ENCODE measurements around the gene STAB1. TPM values are rescaled to one million over a fixed set of nuclear protein-coding genes. Genes with fewer than 3 reads are reported as not detected.
"Not testable (repeated sequence)": the region's sequence is repeated elsewhere in the genome, so short reads cannot be mapped to it uniquely, and the experiment has no call there.

The STAB1 gene
- total and polyA plus RNA-seq, 10 of the 15 experiments (the other 5 are each of a cell fraction or from before 2014, with no cell fraction given): 0.46 TPM; not detected in 9

- TF ChIP-seq ZBTB11 (CRISPR knock-in tag; IDR thresholded peaks at IDR 0.05): no peak
- TF ChIP-seq SUZ12 (IDR thresholded peaks at IDR 0.05; ENCODE audit: unreplicated experiment): no peak
- no peak for TF ChIP-seq TARDBP (IDR thresholded peaks at IDR 0.05; ENCODE audit: borderline replicate concordance)
- no peak for TF ChIP-seq MTA3 (IDR thresholded peaks at IDR 0.05; ENCODE audit: borderline replicate concordance, low read length)
- no peak for TF ChIP-seq MXI1 (IDR thresholded peaks at IDR 0.05; ENCODE audit: low read depth, low read length)
Measured at GRCh38 chr3:52525680-52526561, 30.8 kb downstream of the STAB1 start (continued).

- H3K27me3 ChIP-seq (replicated peaks in 1 of 2; ENCODE audit: control insufficient read depth in 2 of 2, insufficient read depth in 2 of 2, low read length in 1 of 2); RAD21 ChIA-PET (ENCODE audit: unreplicated experiment); BruUV-seq (replicated peaks); intact Hi-C loops (cut with micrococcal nuclease; ENCODE audit: unreplicated experiment); H3K79me2 ChIP-seq (ENCODE audit: control insufficient read depth, insufficient read depth, low read length); H3K4me3 ChIP-seq; H3K4me1 ChIP-seq (ENCODE audit: control insufficient read depth, insufficient read depth, low read length); FAIRE-seq; H3K27ac ChIP-seq (ENCODE audit: control insufficient read depth, insufficient read depth); H3K4me2 ChIP-seq (ENCODE audit: control insufficient read depth, insufficient read depth); DNase-seq (ENCODE audit: low read depth, low spot score); SMC1A ChIA-PET (ENCODE audit: uncharacterized antibody, unreplicated experiment); H4K20me1 ChIP-seq (ENCODE audit: control insufficient read depth, insufficient read depth); in situ Hi-C loops (cut with MboI); H2AFZ ChIP-seq (ENCODE audit: control insufficient read depth, low read depth, low read length); H3K9ac ChIP-seq (ENCODE audit: control insufficient read depth, insufficient read depth, low read length); H3K9me3 ChIP-seq (replicated peaks; ENCODE audit: control insufficient read depth, insufficient read depth, low read length); ATAC-seq; CTCF ChIA-PET: not testable (repeated sequence)
- POLR2A ChIA-PET: interaction anchor here (1.3 kb wide), 1 partner anchor 9 kb away, joined by 3 read pairs; the partner anchor contains the start of gene UQCC5
- WGBS (ENCODE audit: insufficient coverage, insufficient replicate concordance, low lambda C conversion rate, missing lambda C conversion rate): 89% methylated on average over 5 of the region's 5 CpGs
- H3K36me3 ChIP-seq (ENCODE audit: control insufficient read depth in 2 of 2, insufficient read depth in 2 of 2, low read length in 1 of 2): peaks cover 0 to 15% of the 10 kb centered on the region in 2 experiments; a peak in 2 of 4 replicates
Measured at GRCh38 chr3:52526671-52527038, 31.5 kb downstream of the STAB1 start.

All from GM12878 (cell line).